Endothelial cell of umbilical vein (primary cell): ENCODE data around the gene CD300LB. TPM values are rescaled to one million over a fixed set of nuclear protein-coding genes. Genes with fewer than 3 reads are reported as not detected.

ENCODE experiments used
- BruUV-seq: library from RNA; stranded (reverse); fragments of 400-500 nt; replicated peaks from 2 replicates; lab custom pipeline; 2021; lab: Mats Ljungman, UMichigan
- CTCF ChIA-PET: fragments of 300-600, 350-600 bp; sonication (Branson Sonifier 250); formaldehyde crosslinking; loops from one replicate; lab custom pipeline; 2021; ENCODE audit warnings: antibody characterized with exemption, inconsistent platforms; lab: Charles Lee
- POLR2A ChIA-PET: fragments of 300-600, 350-600 bp; sonication (Branson Sonifier 250); formaldehyde crosslinking; loops from one replicate; lab custom pipeline; 2021; ENCODE audit warnings: antibody characterized with exemption, inconsistent platforms; lab: Charles Lee
- DNase-seq: peaks from one replicate; pipeline ENCODE4 v3.0.0-alpha.2; 2011; ENCODE audit warnings: low read depth, low spot score
- FAIRE-seq: peaks from 2 replicates; lab custom pipeline; 2011; peaks lifted over from hg19 to GRCh38; lab: Jason Lieb, UNC
- H2AFZ ChIP-seq: 2 replicates; pipeline ENCODE4 v1.6.0; 2012; ENCODE audit warnings: low read depth, low read length, control low read depth, inconsistent platforms
- H3K27ac ChIP-seq: 2 replicates; pipeline ENCODE4 v1.5.1; 2011; ENCODE audit warnings: low read depth, mild to moderate bottlenecking, control low read depth, low read length, moderate library complexity; ENCODE audit not compliant: insufficient read depth
- H3K27me3 ChIP-seq, 2 experiments: 2 replicates each; pipeline versions ENCODE4 v1.6.0 to v1.6.1; 2011; ENCODE audit warnings: low read length in 2 of 2, mixed read lengths in 1 of 2; ENCODE audit not compliant: control insufficient read depth in 2 of 2, insufficient read depth in 2 of 2
- H3K36me3 ChIP-seq, 2 experiments: 2 replicates in 1 of 2; 3 replicates in 1 of 2; pipeline ENCODE4 v1.5.1; 2011; ENCODE audit warnings: low read length in 2 of 2, mild to moderate bottlenecking in 1 of 2, moderate library complexity in 1 of 2; ENCODE audit not compliant: control insufficient read depth in 2 of 2, insufficient read depth in 2 of 2; ENCODE audit errors: extremely low read depth in 1 of 2
- H3K4me1 ChIP-seq: 3 replicates; pipeline ENCODE4 v1.5.1; 2011; ENCODE audit warnings: mild to moderate bottlenecking, low read length; ENCODE audit not compliant: control insufficient read depth, insufficient read depth; ENCODE audit errors: extremely low read depth
- H3K4me2 ChIP-seq: 2 replicates; pipeline ENCODE4 v1.6.1; 2011; ENCODE audit warnings: low read length, control low read depth, mixed read lengths; ENCODE audit not compliant: insufficient read depth
- H3K4me3 ChIP-seq, 3 experiments: fragments of 200-600 bp in 1 of 3; sonication (generic), shearing (Covaris generic) in 1 of 3; replicated peaks in 1 of 3; 2 replicates each; pipeline ENCODE4 v1.5.1; 2011 to 2016; ENCODE audit warnings: control low read depth in 3 of 3, low read length in 3 of 3, mild to moderate bottlenecking in 2 of 3, inconsistent platforms in 1 of 3, low read depth in 1 of 3, moderate library complexity in 1 of 3; ENCODE audit not compliant: insufficient read depth in 1 of 3
- H3K79me2 ChIP-seq: 2 replicates; pipeline ENCODE4 v1.6.0; 2012; ENCODE audit warnings: low read length, inconsistent platforms; ENCODE audit not compliant: control insufficient read depth, insufficient read depth
- H3K9ac ChIP-seq: replicated peaks from 2 replicates; pipeline ENCODE3; 2011; ENCODE audit warnings: low read length, control low read depth; ENCODE audit not compliant: insufficient read depth; ENCODE audit errors: extremely low read depth
- H3K9me1 ChIP-seq: replicated peaks from 3 replicates; pipeline ENCODE4 v1.6.0; 2011; ENCODE audit warnings: mild to moderate bottlenecking, low read length; ENCODE audit not compliant: control insufficient read depth, insufficient read depth; ENCODE audit errors: extremely low read depth
- H3K9me3 ChIP-seq: replicated peaks from 2 replicates; pipeline ENCODE4 v1.5.1; 2012; ENCODE audit warnings: low read length, inconsistent platforms; ENCODE audit not compliant: control insufficient read depth, insufficient read depth
- H4K20me1 ChIP-seq: replicated peaks from 2 replicates; pipeline ENCODE3; 2011; ENCODE audit warnings: mild to moderate bottlenecking, low read length; ENCODE audit not compliant: control insufficient read depth, insufficient read depth; ENCODE audit errors: extremely low read depth
- CTCF ChIP-seq, 2 donors: IDR thresholded peaks; 1 replicate in 1 of 2; 2 replicates in 1 of 2; pipeline ENCODE4 v1.5.1; 2011; ENCODE audit warnings: low read length in 2 of 2, mild to moderate bottlenecking in 2 of 2, moderate library complexity in 2 of 2, control low read depth in 1 of 2, inconsistent platforms in 1 of 2, low read depth in 1 of 2; ENCODE audit not compliant: insufficient read depth in 1 of 2; ENCODE audit errors: extremely low read depth in 1 of 2
- EZH2 ChIP-seq: IDR thresholded peaks from 2 replicates; pipeline ENCODE4 v1.6.1; 2012; ENCODE audit warnings: borderline replicate concordance, low read depth, mild to moderate bottlenecking, moderate library complexity, low read length, inconsistent platforms; ENCODE audit not compliant: severe bottlenecking
- FOS ChIP-seq: IDR thresholded peaks from 2 replicates; pipeline ENCODE4 v1.6.1; 2011; ENCODE audit warnings: mild to moderate bottlenecking, low read length, moderate library complexity, borderline replicate concordance; ENCODE audit not compliant: insufficient read depth
- GATA2 ChIP-seq: IDR thresholded peaks from 2 replicates; pipeline ENCODE4 v1.7.0; 2011; ENCODE audit warnings: low read depth, mild to moderate bottlenecking, moderate library complexity, mixed read lengths, low read length; ENCODE audit not compliant: insufficient read length, insufficient read depth
- JUN ChIP-seq: IDR thresholded peaks from 2 replicates; pipeline ENCODE4 v1.6.1; 2011; ENCODE audit warnings: borderline replicate concordance, low read depth; ENCODE audit not compliant: insufficient read length, insufficient read depth
- MAX ChIP-seq: IDR thresholded peaks from 2 replicates; pipeline ENCODE4 v1.6.1; 2011; ENCODE audit not compliant: insufficient read depth, insufficient read length
- MYC ChIP-seq: IDR thresholded peaks from one replicate; pipeline ENCODE4 v1.6.1; 2011; ENCODE audit warnings: mild to moderate bottlenecking, low read depth, low read length
- POLR2A ChIP-seq: IDR thresholded peaks from 2 replicates; pipeline ENCODE4 v1.6.1; 2012; ENCODE audit warnings: low read depth, mild to moderate bottlenecking, control low read depth, low read length
- POLR2AphosphoS5 ChIP-seq: IDR thresholded peaks from 2 replicates; pipeline ENCODE4 v1.6.1; 2012; ENCODE audit warnings: low read depth, mild to moderate bottlenecking, control low read depth, low read length, moderate library complexity; ENCODE audit not compliant: insufficient read depth
- dilution Hi-C: fragments of 300-500 bp; cut with MboI; formaldehyde crosslinking; loops from one replicate; pipeline ENCODE4 v1.15.0; 2019; ENCODE audit warnings: low sequenced_read_pairs; ENCODE audit not compliant: extremely low pct_ligation_motif_present
- intact Hi-C: fragments of 100-400 bp; cut with micrococcal nuclease; formaldehyde crosslinking; loops from one replicate; pipeline ENCODE4 v1.10.0; 2022
- polyA plus RNA-seq, 4 experiments: library from polyadenylated mRNA; depleted of rRNA in 3 of 4; stranded (reverse) in 3 of 4; unstranded in 1 of 4; fragments of >200 nt; gene quantifications; 2 replicates each; pipeline versions ENCODE4 v1.2.1 to v1.2.3, GENCODE V29; 2011 to 2012; ENCODE audit warnings: missing spikeins in 1 of 4
- total RNA-seq: library from RNA; stranded (reverse); gene quantifications from 2 replicates; pipeline ENCODE4 v1.2.3, GENCODE V29; 2021

The CD300LB gene
- total and polyA plus RNA-seq, 2 donors (not counting 3 experiments of a cell fraction or from before 2014, with no cell fraction given), result not detected

GRCh38 chr17:74491626-74492025 is 39.6 kb downstream of the CD300LB start:
- H3K9ac ChIP-seq, result no peak overlapping the region
- dilution Hi-C loops, result no loop called here
- no peaks in the 10 kb centered on the region for H3K79me2 ChIP-seq
- H3K4me3 ChIP-seq, result no peak overlapping the region
- FAIRE-seq, result no peak
- H3K27ac ChIP-seq, result no peak overlapping the region
- CTCF ChIA-PET, result interaction anchor here (0.8 to 2.5 kb wide), 2 partner anchors 112 to 123 kb away, joined by 3 to 16 read pairs; partner anchors contain the start of gene GPR142
- BruUV-seq, result no TSS peak
- TF ChIP-seq JUN (no peak), CTCF (IDR thresholded peaks at IDR 0.05; ENCODE audit: extremely low read depth in 1 of 2, insufficient read depth in 1 of 2, low read depth in 1 of 2, low read length in 2 of 2) (no peak), MAX (no peak), GATA2 (no peak), POLR2AphosphoS5 (no peak), FOS (no peak), EZH2 (no peak), POLR2A (no peak), MYC (no peak)
- no peaks in the 10 kb centered on the region for H4K20me1 ChIP-seq
- H3K4me2 ChIP-seq, result no peak overlapping the region
- H3K9me1 ChIP-seq, result no peaks in the 10 kb centered on the region
- no peaks in the 10 kb centered on the region for H3K4me1 ChIP-seq
- H3K36me3 ChIP-seq, result no peaks in the 10 kb centered on the region
- no peaks in the 10 kb centered on the region for H3K27me3 ChIP-seq
- H3K9me3 ChIP-seq, result no peaks in the 10 kb centered on the region
- intact Hi-C loops, result no loop called here
- POLR2A ChIA-PET, result no interaction called here
- no peak overlapping the region for H2AFZ ChIP-seq
- DNase-seq, result no peak
